Measurements from ENCODE around the gene ZNF683.
A peak's percentile ranks its signal among the peaks of the same experiment; 100 is the strongest.
"Not testable (repeated sequence)": the region's sequence is repeated elsewhere in the genome, so short reads cannot be mapped to it uniquely, and the experiment has no call there.

ZNF683 gene

DNA sequence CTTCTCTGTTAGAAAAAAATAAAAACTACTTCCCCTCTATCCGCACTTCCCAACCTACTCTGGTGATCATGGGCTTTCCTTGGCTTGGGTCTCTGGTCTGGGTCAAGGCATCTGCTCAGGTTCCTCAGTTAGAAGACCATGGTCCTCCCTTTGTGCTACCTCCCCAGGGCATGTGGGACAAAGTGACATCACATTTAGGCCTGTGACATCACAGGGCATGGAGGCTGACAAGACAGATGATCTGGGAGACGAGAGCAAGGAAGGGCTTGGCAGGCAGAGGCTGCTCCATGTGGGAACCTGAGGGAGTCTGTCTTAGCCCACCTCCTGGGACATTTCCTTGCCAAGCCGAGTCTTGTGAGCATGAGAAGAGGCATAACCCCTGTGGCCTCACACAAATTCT, at the start of gene ZNF683:
Gene ZNF683 (minus strand): TSS at position 140 of the 400 bp plus-strand sequence. CDS start 4,179 bp downstream, outside the sequence.
- DNase-seq (ENCODE audit: low read depth), result not testable (repeated sequence)

DNA sequence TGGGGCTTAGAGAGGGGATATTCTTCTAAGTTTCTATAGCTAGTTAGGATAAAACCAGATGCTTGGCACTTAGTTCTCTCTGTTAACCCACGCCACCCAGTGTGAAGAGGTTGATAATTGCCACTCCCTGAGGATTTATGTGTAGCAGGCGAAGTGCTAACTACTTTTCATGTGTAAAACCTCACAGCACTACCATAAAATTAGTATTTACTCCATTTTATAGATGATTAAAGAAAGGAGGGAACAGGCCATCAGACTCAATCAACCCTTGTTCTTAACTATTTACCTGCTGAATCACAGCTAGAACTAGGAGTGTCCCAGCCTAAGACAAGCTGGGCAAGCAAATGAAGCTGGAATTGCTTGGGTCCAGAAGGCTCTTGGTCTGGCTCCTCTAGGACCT, 46.9 kb upstream of the ZNF683 start:
- no peak for DNase-seq (ENCODE audit: low read depth)

DNA sequence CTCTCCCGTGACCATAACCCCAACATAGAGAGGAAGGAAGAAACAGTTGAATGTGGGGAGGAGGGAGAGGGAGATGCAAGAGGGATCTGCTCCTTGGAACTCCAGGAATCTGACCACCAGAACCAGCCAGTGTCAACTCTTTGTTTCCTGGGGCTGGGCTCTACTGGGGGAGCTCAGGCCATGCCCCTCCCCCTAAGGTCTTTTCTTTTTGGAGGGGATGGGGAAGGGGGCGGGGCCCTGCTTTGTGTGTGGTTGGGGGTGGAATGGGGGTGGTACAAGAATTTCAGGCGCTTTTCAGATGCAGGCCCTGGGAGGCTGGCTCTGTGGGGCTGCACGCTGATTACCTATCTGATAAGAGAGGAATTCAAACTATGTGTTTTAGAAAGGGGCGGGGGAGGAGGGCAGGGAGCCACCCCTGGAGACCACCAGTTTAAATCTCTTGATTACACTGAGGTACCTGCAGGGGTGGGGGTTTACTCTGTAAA, 46.4 kb upstream of the ZNF683 start:
- DNase-seq (ENCODE audit: low read depth), result no peak

DNA sequence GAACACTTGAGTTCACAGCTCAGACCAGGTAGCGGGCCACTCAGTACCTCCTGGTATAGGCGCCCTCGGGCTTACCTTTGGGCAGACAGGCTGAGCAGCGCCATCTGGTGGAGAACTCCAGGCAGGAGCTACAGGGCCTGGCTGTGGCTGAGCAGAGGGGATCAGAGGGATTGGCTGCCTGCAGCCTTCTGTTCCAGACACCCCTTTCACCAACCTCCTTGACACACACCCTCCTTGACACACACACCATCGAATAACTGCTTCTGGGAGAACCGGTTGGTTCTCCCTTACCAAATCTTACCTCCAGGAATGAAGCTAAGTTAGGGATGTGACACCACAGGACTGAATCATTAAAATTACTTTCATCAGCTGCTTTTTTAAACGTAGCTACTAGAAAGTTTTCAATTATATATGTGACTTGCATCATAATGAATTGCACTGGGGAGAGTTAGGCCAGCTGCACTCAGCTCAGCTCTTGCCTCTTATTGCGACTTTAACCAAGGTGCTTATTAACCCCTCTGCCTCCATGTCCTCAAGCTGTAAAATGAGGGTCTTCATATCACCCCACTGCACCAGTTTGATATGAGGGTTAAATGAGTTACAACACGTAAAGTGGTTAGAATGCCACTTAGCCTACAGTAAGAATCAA, 44.7 kb upstream of the ZNF683 start:
- DNase-seq (ENCODE audit: low read depth), result peak; percentile 79

DNA sequence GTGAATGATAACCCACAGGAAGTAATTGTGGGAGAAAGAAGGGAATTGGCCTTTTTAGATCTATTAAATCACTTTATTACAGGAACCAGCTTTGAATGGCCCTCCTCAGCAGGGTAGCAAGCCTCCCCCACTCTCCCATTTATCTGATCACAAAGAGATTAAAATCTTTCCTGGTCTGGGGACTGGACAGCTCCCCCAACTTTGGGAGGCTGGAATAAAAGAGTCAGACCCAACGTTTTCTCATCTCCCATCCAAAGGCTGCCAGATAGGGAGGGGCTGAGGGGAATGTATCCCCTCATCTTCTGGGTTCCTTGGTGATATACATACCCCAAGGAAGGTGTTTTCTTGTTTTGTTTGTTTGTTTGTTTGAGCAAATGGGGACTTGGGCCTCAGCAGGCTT, 40.5 kb upstream of the ZNF683 start:
- DNase-seq (ENCODE audit: low read depth), result no peak

DNA sequence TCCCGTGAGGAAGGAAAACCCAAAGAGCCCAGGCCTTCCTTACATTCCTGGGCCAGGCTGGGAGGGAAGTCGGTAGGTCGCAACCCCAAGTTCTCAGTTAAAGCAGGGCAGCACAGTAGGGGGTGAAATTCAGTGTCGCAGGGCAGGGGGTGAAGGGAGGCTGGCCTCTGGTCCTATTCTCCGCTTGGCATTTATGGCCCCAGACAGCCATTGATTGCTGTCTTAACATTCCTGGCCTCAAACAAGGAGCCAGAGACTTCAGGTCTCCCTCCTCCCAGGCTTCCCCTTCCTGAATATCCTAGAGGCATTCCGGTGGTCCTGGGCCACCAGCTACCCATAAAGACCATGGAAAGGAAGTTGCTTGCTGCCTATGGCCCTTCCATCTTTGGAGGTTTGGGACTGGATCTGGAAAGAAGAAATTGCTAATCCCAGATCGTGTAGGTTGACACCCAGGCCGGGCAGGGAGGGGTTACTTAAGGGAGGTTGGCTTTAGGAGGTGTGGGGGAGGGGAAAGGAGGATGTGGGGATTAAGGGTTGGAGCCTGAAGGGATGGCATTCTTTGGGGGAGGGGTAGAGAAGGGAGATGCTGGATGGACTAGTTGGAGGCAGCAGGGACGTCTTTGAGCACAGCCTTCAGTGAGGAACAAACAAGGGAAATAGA, 39.8 kb upstream of the ZNF683 start:
- no peak for DNase-seq (ENCODE audit: low read depth)

DNA sequence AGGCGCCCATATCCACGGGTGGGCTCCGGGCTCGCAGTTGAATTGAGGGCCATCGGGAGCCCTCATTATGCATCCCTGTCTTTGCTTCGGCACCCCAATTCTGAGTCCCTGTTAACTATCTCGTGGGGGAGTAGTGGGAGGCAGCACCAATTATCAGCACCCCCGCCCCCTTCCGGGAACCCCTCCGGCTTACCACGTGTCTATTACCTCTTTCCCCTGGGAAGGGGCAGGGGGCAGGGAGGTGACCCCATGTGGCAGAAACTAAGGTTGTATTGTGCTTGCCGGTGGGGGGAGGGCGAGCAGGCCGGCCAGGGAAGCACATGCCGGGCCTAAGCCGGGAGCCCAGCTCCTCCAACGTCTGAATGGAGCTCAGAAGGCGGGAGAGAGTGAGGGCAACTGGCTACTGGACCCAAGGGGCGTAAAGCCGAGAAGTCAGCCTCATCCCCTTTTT, 39.1 kb upstream of the ZNF683 start:
- DNase-seq (ENCODE audit: low read depth), result no peak

DNA sequence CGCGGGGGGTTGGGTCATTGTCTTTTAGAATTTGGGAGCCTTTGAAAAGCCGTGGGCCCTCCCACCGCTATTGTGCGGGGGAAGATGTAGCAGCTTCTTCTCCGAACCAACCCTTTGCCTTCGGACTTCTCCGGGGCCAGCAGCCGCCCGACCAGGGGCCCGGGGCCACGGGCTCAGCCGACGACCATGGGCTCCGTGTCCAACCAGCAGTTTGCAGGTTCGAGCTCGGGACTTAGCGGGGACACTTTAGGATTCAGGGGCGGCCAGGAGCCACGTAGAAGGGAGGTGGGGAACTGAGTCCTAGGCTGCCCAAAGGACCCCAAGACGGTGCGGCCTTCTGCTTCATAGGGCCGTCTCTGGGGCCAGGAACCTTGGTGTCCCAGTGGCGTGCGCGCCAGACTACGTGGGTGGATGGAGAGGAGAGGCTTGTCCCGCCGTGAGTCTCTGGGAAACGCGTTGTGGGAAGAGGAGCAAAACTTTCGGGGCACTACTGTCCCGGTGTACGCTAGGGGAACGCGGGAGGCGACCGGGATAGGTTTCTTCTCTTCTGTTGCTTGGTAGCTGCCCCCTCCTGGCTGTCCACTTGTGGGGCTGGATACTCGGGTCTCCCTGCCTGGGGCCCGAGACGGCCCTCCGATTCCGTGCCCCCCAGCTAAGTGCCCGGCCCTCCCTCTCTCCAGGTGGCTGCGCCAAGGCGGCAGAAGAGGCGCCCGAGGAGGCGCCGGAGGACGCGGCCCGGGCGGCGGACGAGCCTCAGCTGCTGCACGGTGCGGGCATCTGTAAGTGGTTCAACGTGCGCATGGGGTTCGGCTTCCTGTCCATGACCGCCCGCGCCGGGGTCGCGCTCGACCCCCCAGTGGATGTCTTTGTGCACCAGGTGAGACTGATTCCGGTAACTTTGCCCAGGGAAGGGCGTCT, 38.4 kb upstream of the ZNF683 start, which contains the start of gene LIN28A:
Gene LIN28A (plus strand): TSS at position 112 of the 918 bp plus-strand sequence. CDS start 75 bp downstream, at position 187.
- no peak for DNase-seq (ENCODE audit: low read depth)

DNA sequence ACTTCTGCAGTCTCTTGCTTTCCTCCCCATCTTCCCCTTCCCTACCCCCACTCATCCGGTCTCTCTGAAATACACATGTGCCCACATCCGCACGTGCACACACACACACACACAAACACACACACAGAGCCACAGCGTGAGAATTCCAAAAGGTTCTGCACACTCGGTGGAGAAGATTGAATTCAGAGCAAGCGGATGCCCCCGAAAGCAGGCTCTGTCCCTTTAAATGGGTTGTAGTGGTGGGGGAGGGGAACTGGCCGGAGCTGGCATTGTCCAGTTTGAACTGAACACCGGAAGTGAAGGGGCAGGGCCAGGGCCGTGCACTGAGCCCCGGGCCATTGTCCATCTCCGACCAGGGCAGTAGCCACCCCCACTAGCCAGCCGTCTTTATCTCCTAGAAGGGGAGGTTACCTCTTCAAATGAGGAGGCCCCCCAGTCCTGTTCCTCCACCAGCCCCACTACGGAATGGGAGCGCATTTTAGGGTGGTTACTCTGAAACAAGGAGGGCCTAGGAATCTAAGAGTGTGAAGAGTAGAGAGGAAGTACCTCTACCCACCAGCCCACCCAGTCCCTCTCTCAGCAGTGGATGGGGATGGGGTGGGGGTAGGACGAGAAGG, 36.7 kb upstream of the ZNF683 start:
- DNase-seq (ENCODE audit: low read depth), result no peak

DNA sequence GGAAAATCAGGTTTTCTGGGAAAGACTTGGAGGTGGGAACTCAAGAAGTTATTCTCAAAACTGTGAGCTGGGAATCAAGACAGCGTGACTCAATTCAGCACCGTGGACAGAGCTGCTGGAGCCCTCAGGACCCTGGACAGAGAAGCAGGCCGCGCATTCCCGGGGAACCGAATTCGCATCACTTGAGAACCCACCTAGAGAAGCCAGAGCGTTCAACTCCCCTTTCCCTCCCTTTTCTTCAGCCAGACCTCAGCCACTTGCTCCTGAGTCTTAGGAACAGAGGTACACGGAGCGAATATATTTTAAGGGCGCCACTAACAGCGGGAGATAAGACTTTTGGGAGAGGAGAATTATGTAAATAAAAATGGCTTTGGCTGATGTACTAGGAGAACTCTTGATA, 36.1 kb upstream of the ZNF683 start:
- DNase-seq (ENCODE audit: low read depth), result peak; percentile 54

DNA sequence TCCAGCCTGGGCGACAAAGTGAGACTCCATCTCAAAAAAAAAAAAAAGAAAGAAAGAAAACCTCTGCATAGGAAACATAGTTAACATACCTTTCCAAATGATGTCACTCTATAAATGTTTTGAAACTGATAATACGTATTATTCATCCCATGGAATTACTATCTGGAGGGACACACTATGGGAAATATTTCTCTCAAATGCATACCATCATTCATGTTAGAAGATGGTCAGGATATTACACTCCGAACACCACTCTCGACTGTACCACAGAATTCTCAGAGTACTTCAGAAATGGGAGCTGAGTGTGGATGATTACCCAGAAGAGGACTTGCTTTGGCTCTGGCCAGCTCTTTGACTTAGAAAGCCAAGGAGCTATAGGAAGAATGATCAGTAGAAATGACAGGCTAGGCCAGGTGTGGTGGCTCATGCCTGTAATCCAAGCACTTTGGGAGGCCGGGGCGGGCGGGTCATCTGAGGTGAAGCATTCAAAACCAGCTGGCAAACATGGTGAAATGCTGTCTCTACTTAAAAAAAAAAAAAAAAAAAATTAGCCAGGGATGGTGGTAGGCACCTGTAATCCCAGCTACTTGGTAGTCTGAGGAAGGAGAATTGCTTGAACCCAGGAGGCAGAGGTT, 32.8 kb upstream of the ZNF683 start:
- no peak for DNase-seq (ENCODE audit: low read depth)

DNA sequence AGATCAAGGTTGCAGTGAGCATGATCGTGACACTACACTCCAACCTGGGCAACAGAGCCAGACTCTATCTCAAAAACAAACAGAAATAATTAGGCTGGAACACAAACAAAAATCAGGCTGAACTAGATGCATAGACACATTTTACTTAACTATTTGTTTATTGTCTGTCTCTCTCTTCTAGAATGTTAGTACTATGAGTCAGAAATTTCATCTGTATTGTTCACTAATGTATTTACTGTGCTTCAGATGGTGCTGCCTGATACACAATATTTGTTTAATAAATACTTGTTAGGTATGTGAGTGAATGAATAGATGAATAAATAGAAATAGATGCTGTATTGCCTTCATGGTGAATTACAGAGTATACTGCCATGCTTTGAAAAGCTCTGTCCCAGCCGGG, 32.1 kb upstream of the ZNF683 start:
- DNase-seq (ENCODE audit: low read depth), result no peak

DNA sequence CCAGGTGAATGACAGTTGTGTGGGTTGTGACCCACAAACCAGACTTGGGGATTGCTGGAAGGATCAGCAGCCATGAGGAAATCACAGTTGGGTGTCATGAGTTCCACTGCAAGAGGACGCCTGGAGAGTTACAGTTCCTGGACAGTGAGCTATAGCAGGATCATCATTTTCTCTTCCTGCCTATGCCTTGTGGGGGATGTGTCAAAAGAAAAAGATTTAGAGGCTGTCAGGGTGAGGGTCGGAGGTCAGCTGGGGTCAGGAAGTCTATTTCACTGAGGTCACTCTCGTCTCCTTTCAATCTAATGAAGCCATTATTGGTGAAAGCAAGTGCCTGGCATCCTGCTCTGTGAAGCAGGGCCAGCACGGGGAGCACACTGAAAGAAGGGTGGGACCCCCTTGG, 31.1 kb upstream of the ZNF683 start:
- DNase-seq (ENCODE audit: low read depth), result no peak

DNA sequence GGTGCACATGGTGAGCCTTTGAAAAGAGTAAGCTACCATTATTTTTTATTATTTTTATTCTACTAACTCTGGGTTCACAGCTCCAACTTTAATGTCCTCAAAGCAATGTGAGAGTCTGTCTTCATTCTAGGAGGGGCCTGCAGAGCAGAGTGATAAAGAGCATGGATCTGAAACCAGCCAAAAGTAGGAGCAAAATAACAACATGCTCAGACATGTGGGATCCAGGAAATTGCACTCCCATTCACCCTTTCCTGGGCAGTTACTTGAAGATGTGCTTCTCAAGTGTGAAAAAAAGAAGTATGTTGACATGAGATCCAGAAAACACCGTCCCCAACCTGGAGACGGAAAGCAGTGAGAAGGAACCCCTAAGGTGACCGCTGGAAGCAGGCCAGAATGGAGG, 29.3 kb upstream of the ZNF683 start:
- DNase-seq (ENCODE audit: low read depth), result no peak

DNA sequence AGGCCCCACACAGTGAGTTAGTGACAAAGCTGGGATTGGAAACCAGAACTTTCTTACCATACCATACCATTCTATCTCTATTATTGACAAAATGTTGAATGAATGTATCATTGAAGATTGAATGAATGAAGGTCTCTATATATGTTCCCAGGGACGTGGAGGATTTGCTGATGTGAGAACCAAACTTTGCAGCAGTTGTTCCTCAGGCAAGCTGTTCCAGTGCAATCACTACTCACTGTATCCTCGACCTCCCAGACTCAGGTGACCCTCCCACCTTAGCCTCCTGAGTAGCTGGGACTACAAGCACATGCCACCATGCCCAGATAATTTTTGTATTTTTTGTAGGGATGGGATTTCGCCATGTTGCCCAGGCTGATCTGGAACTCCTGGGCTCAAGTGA, 26.5 kb upstream of the ZNF683 start:
- DNase-seq (ENCODE audit: low read depth), result no peak

DNA sequence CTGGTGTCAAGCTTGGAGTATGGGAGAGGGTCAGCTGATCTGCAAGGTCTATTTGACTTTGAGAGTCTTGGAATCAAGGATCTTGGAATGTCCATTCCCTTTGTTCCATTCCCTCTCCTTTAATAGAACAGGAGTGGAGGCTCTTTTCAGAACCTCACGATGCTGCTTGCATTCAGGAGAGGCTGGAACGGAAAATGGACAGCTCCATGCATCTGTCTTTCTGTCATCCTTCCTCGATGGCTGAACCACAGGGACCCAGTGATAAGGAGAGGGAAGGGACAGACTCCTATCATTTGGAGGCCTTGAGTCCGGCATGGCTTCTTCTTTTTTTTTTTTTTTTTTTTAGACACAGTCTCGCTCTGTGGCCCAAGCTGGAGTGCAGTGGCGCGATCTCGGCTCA, 23.2 kb upstream of the ZNF683 start:
- DNase-seq (ENCODE audit: low read depth), result no peak

DNA sequence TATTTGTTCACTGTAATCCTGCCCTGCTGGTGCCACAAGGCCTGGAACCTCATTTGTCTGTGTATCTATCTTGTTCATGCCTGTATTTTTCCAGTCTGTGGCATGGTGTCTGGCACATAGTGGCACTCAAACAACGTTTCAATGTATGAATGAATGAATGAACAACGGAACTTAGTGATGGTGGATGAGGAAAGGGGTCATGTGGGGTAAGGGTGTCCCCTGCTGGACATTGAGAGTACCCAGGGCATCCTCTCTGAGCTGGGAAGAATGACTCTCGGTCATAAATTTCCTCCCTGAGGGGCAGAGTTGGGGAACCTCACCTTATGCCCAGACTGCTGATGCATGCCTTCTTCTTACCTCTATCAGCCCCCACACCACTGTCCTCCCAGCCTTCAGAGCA, 18.9 kb upstream of the ZNF683 start:
- no peak for DNase-seq (ENCODE audit: low read depth)

DNA sequence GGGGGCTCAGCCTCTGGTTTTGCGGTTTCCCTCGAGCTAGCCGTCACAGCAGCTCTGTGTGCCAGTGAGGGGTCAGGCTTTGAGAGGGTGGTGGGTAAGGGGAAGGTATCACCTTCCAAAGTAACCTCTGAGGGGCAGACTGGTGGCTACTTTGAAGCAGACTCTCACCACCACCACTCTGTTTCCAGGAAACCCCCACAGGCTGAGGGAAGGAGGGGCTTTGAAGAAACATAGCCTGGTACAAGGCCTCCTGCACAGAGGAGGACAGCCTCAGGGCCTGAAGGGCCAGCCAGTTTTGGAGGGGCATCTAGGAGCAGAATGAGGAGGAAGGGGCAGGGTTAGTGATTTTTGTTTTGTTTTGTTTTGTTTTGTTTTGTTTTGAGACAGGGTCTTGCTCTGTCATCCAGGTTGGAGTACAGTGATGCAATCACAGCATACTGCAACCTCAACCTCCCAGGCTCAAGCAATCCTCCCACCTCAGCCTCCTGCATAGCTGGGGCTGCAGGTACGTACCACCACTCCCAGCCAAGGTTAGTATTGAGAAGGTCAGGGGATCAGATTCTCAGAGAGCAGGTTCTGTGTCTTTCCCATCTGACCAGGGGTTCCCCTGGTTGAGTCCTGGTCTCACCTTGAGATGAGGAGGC, 17.2 kb upstream of the ZNF683 start:
- no peak for DNase-seq (ENCODE audit: low read depth)

DNA sequence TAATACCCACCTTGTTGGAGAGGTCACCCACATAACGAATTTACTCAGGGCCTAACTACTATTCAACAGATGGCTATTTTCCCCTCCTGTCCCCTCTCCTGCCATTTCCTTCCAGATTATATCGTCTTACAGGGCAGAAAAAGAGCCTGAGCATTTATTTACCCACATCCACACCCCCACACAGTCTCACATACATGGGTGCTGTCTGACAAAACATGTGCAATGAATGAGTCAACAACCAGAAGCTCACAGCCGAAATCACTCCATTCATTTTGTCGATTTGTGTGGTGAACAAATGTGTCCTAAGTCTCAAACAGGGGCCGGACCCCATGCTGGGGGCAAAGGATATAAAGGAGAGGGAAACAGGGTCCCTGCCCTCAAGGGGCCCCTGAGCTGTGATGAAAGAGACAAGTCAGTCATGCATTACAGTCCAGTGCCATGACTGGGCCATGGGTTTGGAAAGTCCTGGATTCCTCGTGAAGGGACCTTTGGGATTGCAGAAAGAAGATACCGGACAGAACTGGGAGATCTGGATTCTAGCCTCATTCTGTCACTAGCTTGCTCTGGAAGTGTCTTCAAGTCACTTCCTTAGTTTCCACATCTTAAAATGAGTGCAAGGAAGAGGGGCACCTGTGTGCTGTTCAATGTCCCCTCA, 16.4 kb upstream of the ZNF683 start:
- DNase-seq (ENCODE audit: low read depth), result no peak

DNA sequence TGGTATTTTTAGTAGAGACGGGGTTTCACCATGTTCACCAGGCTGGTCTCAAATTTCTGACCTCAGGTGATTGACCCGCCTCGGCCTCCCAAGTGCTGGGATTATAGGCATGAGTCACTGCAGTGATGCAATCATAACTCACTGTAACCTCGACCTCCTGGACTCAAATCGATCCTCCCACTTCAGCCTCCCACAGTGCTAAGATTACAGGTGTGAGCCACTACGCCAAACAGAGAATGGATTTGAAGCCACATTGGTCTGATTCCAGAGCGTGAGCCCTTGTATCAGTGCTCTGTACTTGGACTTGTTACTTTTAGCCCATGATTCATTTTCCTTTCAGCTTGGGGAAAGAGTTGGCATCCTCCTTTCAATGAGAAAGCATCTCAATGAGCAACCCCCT, 14.9 kb upstream of the ZNF683 start:
- DNase-seq (ENCODE audit: low read depth), result no peak

DNA sequence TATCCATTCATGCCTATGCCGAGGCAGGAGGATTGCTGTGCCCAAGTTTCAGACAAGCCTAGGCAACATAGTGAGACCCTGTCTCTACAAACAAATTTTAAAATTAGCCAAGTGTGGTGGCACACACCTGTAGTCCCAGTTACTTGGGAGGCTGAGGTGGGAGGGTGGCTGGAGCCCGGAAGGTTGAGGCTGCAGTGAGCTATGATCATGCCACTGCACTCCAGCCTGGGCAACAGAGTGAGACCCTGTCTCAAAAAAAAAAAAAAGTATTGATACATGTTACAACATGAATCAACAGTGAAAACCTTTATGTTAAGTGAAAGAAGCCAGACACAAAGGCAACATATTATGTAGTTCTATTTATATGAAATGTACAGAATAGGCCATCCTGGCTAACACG, 12.5 kb upstream of the ZNF683 start:
- DNase-seq (ENCODE audit: low read depth), result not testable (repeated sequence)
